Neuronal stem cell (in vitro differentiated cells): ENCODE measurements around the gene RNF181.

Experiments
- DNase-seq: peaks from one replicate; pipeline ENCODE4 v3.0.0-alpha.2; 2013; ENCODE audit warnings: low spot score
- H2AFZ ChIP-seq: one replicate; pipeline ENCODE4 v1.6.1; 2013; ENCODE audit warnings: mild to moderate bottlenecking, low read length, inconsistent platforms
- H2AK5ac ChIP-seq: 2 replicates; pipeline ENCODE4 v1.6.1; 2013; ENCODE audit warnings: low read depth, mild to moderate bottlenecking, inconsistent platforms, low read length, moderate library complexity, mixed read lengths
- H2BK120ac ChIP-seq: 2 replicates; pipeline ENCODE4 v1.6.1; 2013; ENCODE audit warnings: low read depth, mild to moderate bottlenecking, inconsistent platforms, low read length, moderate library complexity, mixed read lengths
- H2BK12ac ChIP-seq: one replicate; pipeline ENCODE4 v1.6.1; 2013; ENCODE audit warnings: low read length, inconsistent platforms
- H2BK15ac ChIP-seq: 2 replicates; pipeline ENCODE4 v1.6.1; 2013; ENCODE audit warnings: mild to moderate bottlenecking, low read length, inconsistent platforms, mixed read lengths
- H2BK5ac ChIP-seq: one replicate; pipeline ENCODE4 v1.6.1; 2013; ENCODE audit warnings: inconsistent platforms, mild to moderate bottlenecking, low read length, moderate library complexity
- H3K14ac ChIP-seq: one replicate; pipeline ENCODE4 v1.6.1; 2013; ENCODE audit warnings: low read length, inconsistent platforms
- H3K18ac ChIP-seq: 2 replicates; pipeline ENCODE4 v1.6.1; 2013; ENCODE audit warnings: low read length, inconsistent platforms
- H3K23ac ChIP-seq: 2 replicates; pipeline ENCODE4 v1.6.1; 2013; ENCODE audit warnings: low read depth, mild to moderate bottlenecking, mixed read lengths, low read length, inconsistent platforms; ENCODE audit not compliant: poor library complexity
- H3K27ac ChIP-seq: replicated peaks from 3 replicates; pipeline ENCODE4 v1.5.1; 2013; ENCODE audit warnings: low read length, inconsistent platforms
- H3K27me3 ChIP-seq, 3 experiments: 2 replicates each; pipeline ENCODE4 v1.6.1; 2013; ENCODE audit warnings: low read length in 3 of 3, mild to moderate bottlenecking in 2 of 3, inconsistent platforms in 1 of 3, low read depth in 1 of 3, mixed read lengths in 1 of 3, moderate library complexity in 1 of 3; ENCODE audit not compliant: control insufficient read depth in 3 of 3, insufficient read depth in 3 of 3
- H3K36me3 ChIP-seq, 2 donors: replicated peaks in 1 of 2; 2 replicates each; pipeline ENCODE4 v1.6.1; 2013; ENCODE audit warnings: low read length in 2 of 2; ENCODE audit not compliant: control insufficient read depth in 2 of 2, insufficient read depth in 2 of 2
- H3K4ac ChIP-seq: 2 replicates; pipeline ENCODE4 v1.6.1; 2013; ENCODE audit warnings: inconsistent platforms, mild to moderate bottlenecking, low read length, moderate library complexity
- H3K4me1 ChIP-seq, 2 donors: 1 replicate in 1 of 2; 2 replicates in 1 of 2; pipeline ENCODE4 v1.6.1; 2013; ENCODE audit warnings: low read length in 2 of 2, low read depth in 1 of 2; ENCODE audit not compliant: control insufficient read depth in 2 of 2, insufficient read depth in 1 of 2
- H3K4me2 ChIP-seq: one replicate; pipeline ENCODE4 v1.6.1; 2013; ENCODE audit warnings: mild to moderate bottlenecking, low read length, inconsistent platforms; ENCODE audit not compliant: insufficient read depth, poor library complexity, severe bottlenecking
- H3K4me3 ChIP-seq, 2 donors: 2 replicates each; pipeline ENCODE4 v1.5.1; 2013; ENCODE audit warnings: low read length in 2 of 2, mild to moderate bottlenecking in 2 of 2, inconsistent platforms in 1 of 2, moderate library complexity in 1 of 2
- H3K79me1 ChIP-seq: one replicate; pipeline ENCODE4 v1.6.1; 2013; ENCODE audit warnings: low read depth, mild to moderate bottlenecking, inconsistent platforms, low read length, moderate library complexity
- H3K9ac ChIP-seq: one replicate; pipeline ENCODE4 v1.6.1; 2013; ENCODE audit warnings: mild to moderate bottlenecking, low read depth, low read length, inconsistent platforms; ENCODE audit not compliant: poor library complexity
- H3K9me3 ChIP-seq, 2 donors: replicated peaks in 1 of 2; 2 replicates each; pipeline versions ENCODE3 to v1.6.1; 2013; ENCODE audit warnings: low read length in 2 of 2, mild to moderate bottlenecking in 2 of 2, inconsistent platforms in 1 of 2, low read depth in 1 of 2, mixed read lengths in 1 of 2, moderate library complexity in 1 of 2; ENCODE audit not compliant: control insufficient read depth in 2 of 2, insufficient read depth in 1 of 2
- H4K8ac ChIP-seq: one replicate; pipeline ENCODE4 v1.6.1; 2013; ENCODE audit warnings: low read depth, mild to moderate bottlenecking, inconsistent platforms, low read length, moderate library complexity
- H4K91ac ChIP-seq: one replicate; pipeline ENCODE4 v1.6.1; 2013; ENCODE audit warnings: low read length, low read depth, mild to moderate bottlenecking, inconsistent platforms; ENCODE audit not compliant: poor library complexity
- WGBS, 2 donors: extraction: QIAGEN DNeasy Blood & Tissue Kit; methylation state at CpG; one replicate each; pipeline ENCODE4 v1.1.7; 2013; ENCODE audit warnings: missing lambda C conversion rate in 2 of 2, mixed read lengths in 1 of 2; ENCODE audit not compliant: insufficient read length in 2 of 2, insufficient replicate concordance in 1 of 2; ENCODE audit errors: extremely low coverage in 2 of 2; 5-methylcytosine and 5-hydroxymethylcytosine counted together

Gene RNF181

DNA sequence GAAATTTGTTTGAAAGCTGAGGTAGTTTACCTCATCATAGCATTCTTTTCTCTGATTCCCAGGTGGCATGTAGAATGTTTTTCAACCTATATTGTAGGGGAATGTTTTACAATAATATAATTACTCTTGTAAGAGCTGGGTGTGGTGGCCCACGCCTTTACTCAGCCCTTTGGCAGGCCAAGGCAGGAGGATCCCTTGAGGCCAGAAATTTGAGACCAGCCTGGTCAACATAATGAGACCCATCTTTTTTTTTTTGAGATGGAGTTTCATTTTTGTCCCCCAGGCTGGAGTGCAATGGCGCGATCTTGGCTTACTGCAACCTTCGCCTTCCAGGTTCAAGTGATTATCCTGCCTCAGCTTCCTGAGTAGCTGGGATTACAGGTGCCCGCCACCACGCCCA lies 24.1 kb downstream of the RNF181 start:
- Histone ChIP-seq H3K14ac (no peak overlapping the region), H3K9me3 (no peaks in the 10 kb centered on the region), H3K9ac (no peak overlapping the region), H2AK5ac (no peak overlapping the region), H3K27ac (no peak overlapping the region), H3K4me3 (no peak overlapping the region), H4K8ac (no peak overlapping the region), H3K27me3 (no peaks in the 10 kb centered on the region), H3K18ac (no peak overlapping the region), H2BK15ac (no peak overlapping the region), H2BK120ac (no peak overlapping the region), H3K4ac (no peak overlapping the region), H3K79me1 (peaks cover 7% of the 10 kb centered on the region), H3K4me1 (peaks cover 4 to 5% of the 10 kb centered on the region in 2 donors), H3K23ac (no peak overlapping the region), H2AFZ (no peak overlapping the region), H2BK5ac (no peak overlapping the region), H3K36me3 (peaks cover 21 to 70% of the 10 kb centered on the region in 2 donors), H4K91ac (no peak overlapping the region), H3K4me2 (no peak overlapping the region), H2BK12ac (no peak overlapping the region)
- no peak for DNase-seq
- no CpG with 5 or more reads among the region's 6 CpGs for WGBS, 2 donors

DNA sequence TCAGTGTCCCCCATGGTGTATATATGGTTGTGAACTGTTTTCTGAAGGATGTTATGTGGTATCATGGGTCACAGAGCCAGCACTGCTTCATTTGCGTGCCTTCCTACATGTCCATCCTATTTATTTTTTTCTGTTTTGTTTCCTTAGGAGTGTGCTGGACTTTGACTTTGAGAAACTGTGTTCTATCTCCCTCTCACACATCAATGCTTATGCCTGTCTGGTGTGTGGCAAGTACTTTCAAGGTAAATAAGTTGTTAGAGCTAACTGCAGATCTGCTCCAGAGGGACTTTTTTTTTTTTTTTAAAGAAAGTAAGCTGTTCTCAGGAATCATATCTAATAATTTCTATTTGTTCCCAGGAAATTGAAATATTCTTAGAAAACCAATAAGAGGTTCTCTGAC lies 25.8 kb downstream of the RNF181 start:
- Histone ChIP-seq H3K4me3 (no peak overlapping the region), H3K9me3 (no peaks in the 10 kb centered on the region), H3K4ac (no peak overlapping the region), H3K14ac (no peak overlapping the region), H2BK5ac (no peak overlapping the region), H3K18ac (no peak overlapping the region), H3K4me1 (peaks cover 4 to 5% of the 10 kb centered on the region in 2 donors), H4K8ac (no peak overlapping the region), H4K91ac (no peak overlapping the region), H3K27me3 (no peaks in the 10 kb centered on the region), H2BK15ac (no peak overlapping the region), H3K79me1 (peaks cover 3% of the 10 kb centered on the region), H3K4me2 (no peak overlapping the region), H2BK12ac (no peak overlapping the region), H3K36me3 (peaks cover 34 to 86% of the 10 kb centered on the region in 2 donors), H3K23ac (no peak overlapping the region), H2AK5ac (no peak overlapping the region), H2AFZ (no peak overlapping the region), H3K27ac (no peak overlapping the region), H3K9ac (no peak overlapping the region), H2BK120ac (no peak overlapping the region)
- no peak for DNase-seq
- WGBS, 2 donors, result no CpG with 5 or more reads among the region's 1 CpG

GRCh38 chr2:85623991-85624390 lies 28.4 kb downstream of the RNF181 start:
- Histone ChIP-seq H2AK5ac (no peak overlapping the region), H3K23ac (no peak overlapping the region), H2BK5ac (no peak overlapping the region), H3K4me3 (no peak overlapping the region), H3K27me3 (no peaks in the 10 kb centered on the region), H3K36me3 (peaks cover 39 to 98% of the 10 kb centered on the region in 2 donors), H3K9me3 (no peaks in the 10 kb centered on the region), H3K18ac (no peak overlapping the region), H3K4ac (no peak overlapping the region), H3K4me2 (no peak overlapping the region), H4K8ac (no peak overlapping the region), H3K4me1 (no peaks in the 10 kb centered on the region), H2AFZ (no peak overlapping the region), H2BK12ac (no peak overlapping the region), H3K79me1 (no peaks in the 10 kb centered on the region), H2BK120ac (no peak overlapping the region), H3K9ac (no peak overlapping the region), H4K91ac (no peak overlapping the region), H3K27ac (no peak overlapping the region), H2BK15ac (no peak overlapping the region), H3K14ac (no peak overlapping the region)
- DNase-seq, result no peak
- no CpG with 5 or more reads among the region's 5 CpGs for WGBS, 2 donors

- Histone ChIP-seq H2AK5ac (no peak overlapping the region), H3K9me3 (no peaks in the 10 kb centered on the region), H3K4me2 (no peak overlapping the region), H2BK12ac (no peak overlapping the region), H3K36me3 (peaks cover 35 to 93% of the 10 kb centered on the region in 2 donors), H3K27me3 (no peaks in the 10 kb centered on the region), H3K27ac (no peak overlapping the region), H2BK5ac (no peak overlapping the region), H3K4me1 (no peaks in the 10 kb centered on the region), H3K4ac (no peak overlapping the region), H3K18ac (no peak overlapping the region), H2AFZ (no peak overlapping the region), H2BK15ac (no peak overlapping the region), H3K79me1 (no peaks in the 10 kb centered on the region), H3K14ac (no peak overlapping the region), H3K23ac (no peak overlapping the region), H4K91ac (no peak overlapping the region), H4K8ac (no peak overlapping the region), H2BK120ac (no peak overlapping the region), H3K9ac (no peak overlapping the region), H3K4me3 (no peak overlapping the region)
- WGBS, 2 donors, result no CpG with 5 or more reads among the region's 2 CpGs
- DNase-seq, result no peak
Measured at GRCh38 chr2:85628658-85629057, 33.1 kb downstream of the RNF181 start.
